ENCODE measurements around the gene RIN2.
A peak's percentile ranks its signal among the peaks of the same experiment; 100 is the strongest.

The RIN2 gene

GRCh38 chr20:19737025-19737424, 21.0 kb upstream of the RIN2 start:
- H3K27me3 ChIP-seq (ENCODE audit: control insufficient read depth in 5 of 5, insufficient read depth in 4 of 5, low read length in 5 of 5): no peaks in the 10 kb centered on the region
- H3K36me3 ChIP-seq (ENCODE audit: control insufficient read depth in 5 of 5, insufficient read depth in 5 of 5, low read length in 5 of 5): no peaks in the 10 kb centered on the region
- no peak overlapping the region for H3K9ac ChIP-seq (ENCODE audit: low read length in 5 of 5)
- H3K27ac ChIP-seq (ENCODE audit: low read depth, low read length): peak overlapping the region; percentile 34
- peaks cover 10 to 17% (median 13%) of the 10 kb centered on the region in 5 donors for H3K4me1 ChIP-seq (ENCODE audit: control insufficient read depth in 5 of 5, insufficient read depth in 5 of 5, low read length in 5 of 5)
- H3K4me3 ChIP-seq (ENCODE audit: low read depth in 1 of 5, low read length in 5 of 5): no peak overlapping the region
- H3K9me3 ChIP-seq (ENCODE audit: control insufficient read depth in 5 of 5, low read length in 5 of 5): no peaks in the 10 kb centered on the region

DNA sequence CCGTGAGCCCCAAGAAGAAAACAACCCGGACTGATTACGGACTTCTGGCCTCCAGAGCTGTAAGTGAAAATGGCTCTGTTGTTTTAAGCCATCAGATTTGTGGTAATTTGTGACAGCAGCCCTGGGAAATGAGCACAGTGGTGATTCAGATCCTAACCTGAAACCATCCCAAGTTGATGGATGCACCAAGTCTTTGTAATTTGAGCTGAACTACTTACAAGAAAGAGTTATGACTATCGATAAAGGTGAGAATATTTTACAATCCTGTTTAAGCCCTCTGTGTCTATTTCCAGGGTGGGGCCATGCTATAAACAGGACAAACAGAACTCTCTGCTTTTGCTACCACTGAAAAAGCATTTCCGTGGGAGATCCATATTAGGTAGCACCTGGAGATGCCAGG, 19.1 kb upstream of the RIN2 start:
- H3K4me1 ChIP-seq (ENCODE audit: control insufficient read depth in 5 of 5, insufficient read depth in 5 of 5, low read length in 5 of 5): peaks cover 10 to 21% (median 16%) of the 10 kb centered on the region in 5 donors
- no peak overlapping the region for H3K27ac ChIP-seq (ENCODE audit: low read depth, low read length)

DNA sequence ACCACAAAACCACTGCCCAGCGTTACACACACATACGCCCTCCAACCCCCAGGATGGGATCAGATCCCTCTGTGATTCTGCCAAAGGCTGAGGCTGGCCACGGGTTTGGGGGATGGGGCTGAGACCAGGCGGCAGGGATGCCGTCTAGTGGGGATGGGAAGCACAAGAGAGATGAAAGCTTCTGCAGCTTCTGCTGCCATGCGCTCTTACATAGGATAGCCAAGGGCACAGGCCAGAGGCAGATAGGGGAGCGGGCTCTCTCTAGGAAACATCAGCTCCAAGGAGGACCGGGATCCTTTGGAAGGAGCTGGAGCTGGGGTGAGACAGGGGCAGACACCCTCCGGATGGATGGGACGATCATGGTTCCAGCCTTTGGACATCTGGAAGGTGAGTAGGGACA, 18.7 kb upstream of the RIN2 start:
- Histone ChIP-seq H3K9ac (ENCODE audit: low read length in 5 of 5) (no peak overlapping the region), H3K27me3 (ENCODE audit: control insufficient read depth in 5 of 5, insufficient read depth in 4 of 5, low read length in 5 of 5) (no peaks in the 10 kb centered on the region), H3K9me3 (ENCODE audit: control insufficient read depth in 5 of 5, low read length in 5 of 5) (no peaks in the 10 kb centered on the region), H3K4me3 (ENCODE audit: low read depth in 1 of 5, low read length in 5 of 5) (no peak overlapping the region), H3K36me3 (ENCODE audit: control insufficient read depth in 5 of 5, insufficient read depth in 5 of 5, low read length in 5 of 5) (no peaks in the 10 kb centered on the region), H3K4me1 (ENCODE audit: control insufficient read depth in 5 of 5, insufficient read depth in 5 of 5, low read length in 5 of 5) (peaks cover 10 to 21% (median 16%) of the 10 kb centered on the region in 5 donors), H3K27ac (ENCODE audit: low read depth, low read length) (no peak overlapping the region)

More for the DNA sequence above, 19.1 kb upstream of the RIN2 start:
- Histone ChIP-seq H3K36me3 (ENCODE audit: control insufficient read depth in 5 of 5, insufficient read depth in 5 of 5, low read length in 5 of 5) (no peaks in the 10 kb centered on the region), H3K27me3 (ENCODE audit: control insufficient read depth in 5 of 5, insufficient read depth in 4 of 5, low read length in 5 of 5) (no peaks in the 10 kb centered on the region), H3K4me3 (ENCODE audit: low read depth in 1 of 5, low read length in 5 of 5) (no peak overlapping the region), H3K9me3 (ENCODE audit: control insufficient read depth in 5 of 5, low read length in 5 of 5) (no peaks in the 10 kb centered on the region), H3K9ac (ENCODE audit: low read length in 5 of 5) (no peak overlapping the region)

GRCh38 chr20:19740512-19740911, 17.5 kb upstream of the RIN2 start:
- Histone ChIP-seq H3K27me3 (ENCODE audit: control insufficient read depth in 5 of 5, insufficient read depth in 4 of 5, low read length in 5 of 5) (no peaks in the 10 kb centered on the region), H3K9me3 (ENCODE audit: control insufficient read depth in 5 of 5, low read length in 5 of 5) (peaks cover 0 to 2% (median 0%) of the 10 kb centered on the region in 5 donors), H3K9ac (ENCODE audit: low read length in 5 of 5) (no peak overlapping the region), H3K4me3 (ENCODE audit: low read depth in 1 of 5, low read length in 5 of 5) (no peak overlapping the region), H3K4me1 (ENCODE audit: control insufficient read depth in 5 of 5, insufficient read depth in 5 of 5, low read length in 5 of 5) (peaks cover 4 to 10% (median 8%) of the 10 kb centered on the region in 5 donors), H3K36me3 (ENCODE audit: control insufficient read depth in 5 of 5, insufficient read depth in 5 of 5, low read length in 5 of 5) (no peaks in the 10 kb centered on the region), H3K27ac (ENCODE audit: low read depth, low read length) (no peak overlapping the region)

- H3K4me1 ChIP-seq (ENCODE audit: control insufficient read depth in 5 of 5, insufficient read depth in 5 of 5, low read length in 5 of 5): peaks cover 0 to 6% (median 4%) of the 10 kb centered on the region in 5 donors
- H3K9me3 ChIP-seq (ENCODE audit: control insufficient read depth in 5 of 5, low read length in 5 of 5): peaks cover 0 to 5% (median 0%) of the 10 kb centered on the region in 5 donors
- no peaks in the 10 kb centered on the region for H3K27me3 ChIP-seq (ENCODE audit: control insufficient read depth in 5 of 5, insufficient read depth in 4 of 5, low read length in 5 of 5)
- H3K4me3 ChIP-seq (ENCODE audit: low read depth in 1 of 5, low read length in 5 of 5): no peak overlapping the region
- no peak overlapping the region for H3K9ac ChIP-seq (ENCODE audit: low read length in 5 of 5)
- H3K27ac ChIP-seq (ENCODE audit: low read depth, low read length): no peak overlapping the region
- no peaks in the 10 kb centered on the region for H3K36me3 ChIP-seq (ENCODE audit: control insufficient read depth in 5 of 5, insufficient read depth in 5 of 5, low read length in 5 of 5)
These were observed 16.1 kb upstream of the RIN2 start for GRCh38 chr20:19741924-19742323.

GRCh38 chr20:19742974-19743639, 15.0 kb upstream of the RIN2 start:
- Histone ChIP-seq H3K27me3 (ENCODE audit: control insufficient read depth in 5 of 5, insufficient read depth in 4 of 5, low read length in 5 of 5) (no peaks in the 10 kb centered on the region), H3K36me3 (ENCODE audit: control insufficient read depth in 5 of 5, insufficient read depth in 5 of 5, low read length in 5 of 5) (no peaks in the 10 kb centered on the region), H3K9ac (ENCODE audit: low read length in 5 of 5) (no peak overlapping the region), H3K9me3 (ENCODE audit: control insufficient read depth in 5 of 5, low read length in 5 of 5) (peaks cover 0 to 5% (median 0%) of the 10 kb centered on the region in 5 donors), H3K4me1 (ENCODE audit: control insufficient read depth in 5 of 5, insufficient read depth in 5 of 5, low read length in 5 of 5) (peaks cover 0 to 6% (median 3%) of the 10 kb centered on the region in 5 donors), H3K27ac (ENCODE audit: low read depth, low read length) (no peak overlapping the region), H3K4me3 (ENCODE audit: low read depth in 1 of 5, low read length in 5 of 5) (no peak overlapping the region)

GRCh38 chr20:19743640-19743995, 14.4 kb upstream of the RIN2 start:
- Histone ChIP-seq H3K4me3 (ENCODE audit: low read depth in 1 of 5, low read length in 5 of 5) (no peak overlapping the region), H3K9me3 (ENCODE audit: control insufficient read depth in 5 of 5, low read length in 5 of 5) (peaks cover 0 to 5% (median 0%) of the 10 kb centered on the region in 5 donors), H3K27me3 (ENCODE audit: control insufficient read depth in 5 of 5, insufficient read depth in 4 of 5, low read length in 5 of 5) (no peaks in the 10 kb centered on the region), H3K27ac (ENCODE audit: low read depth, low read length) (no peak overlapping the region), H3K4me1 (ENCODE audit: control insufficient read depth in 5 of 5, insufficient read depth in 5 of 5, low read length in 5 of 5) (peaks cover 0 to 6% (median 3%) of the 10 kb centered on the region in 5 donors), H3K9ac (ENCODE audit: low read length in 5 of 5) (no peak overlapping the region), H3K36me3 (ENCODE audit: control insufficient read depth in 5 of 5, insufficient read depth in 5 of 5, low read length in 5 of 5) (no peaks in the 10 kb centered on the region)

- Histone ChIP-seq H3K27ac (ENCODE audit: low read depth, low read length) (no peak overlapping the region), H3K4me3 (ENCODE audit: low read depth in 1 of 5, low read length in 5 of 5) (no peak overlapping the region), H3K27me3 (ENCODE audit: control insufficient read depth in 5 of 5, insufficient read depth in 4 of 5, low read length in 5 of 5) (no peaks in the 10 kb centered on the region), H3K36me3 (ENCODE audit: control insufficient read depth in 5 of 5, insufficient read depth in 5 of 5, low read length in 5 of 5) (no peaks in the 10 kb centered on the region), H3K4me1 (ENCODE audit: control insufficient read depth in 5 of 5, insufficient read depth in 5 of 5, low read length in 5 of 5) (peaks cover 0 to 12% (median 7%) of the 10 kb centered on the region in 5 donors), H3K9ac (ENCODE audit: low read length in 5 of 5) (no peak overlapping the region), H3K9me3 (ENCODE audit: control insufficient read depth in 5 of 5, low read length in 5 of 5) (peaks cover 0 to 5% (median 0%) of the 10 kb centered on the region in 5 donors)
These were observed 13.0 kb upstream of the RIN2 start for GRCh38 chr20:19745106-19745505.

GRCh38 chr20:19745584-19745983, 12.5 kb upstream of the RIN2 start:
- Histone ChIP-seq H3K27me3 (ENCODE audit: control insufficient read depth in 5 of 5, insufficient read depth in 4 of 5, low read length in 5 of 5) (no peaks in the 10 kb centered on the region), H3K9ac (ENCODE audit: low read length in 5 of 5) (no peak overlapping the region), H3K9me3 (ENCODE audit: control insufficient read depth in 5 of 5, low read length in 5 of 5) (peaks cover 0 to 5% (median 0%) of the 10 kb centered on the region in 5 donors), H3K4me3 (ENCODE audit: low read depth in 1 of 5, low read length in 5 of 5) (no peak overlapping the region), H3K4me1 (ENCODE audit: control insufficient read depth in 5 of 5, insufficient read depth in 5 of 5, low read length in 5 of 5) (peaks cover 0 to 16% (median 9%) of the 10 kb centered on the region in 5 donors), H3K27ac (ENCODE audit: low read depth, low read length) (no peak overlapping the region), H3K36me3 (ENCODE audit: control insufficient read depth in 5 of 5, insufficient read depth in 5 of 5, low read length in 5 of 5) (no peaks in the 10 kb centered on the region)

GRCh38 chr20:19746396-19746795, 11.7 kb upstream of the RIN2 start:
- no peak overlapping the region for H3K27ac ChIP-seq (ENCODE audit: low read depth, low read length)
- H3K9ac ChIP-seq (ENCODE audit: low read length in 5 of 5): no peak overlapping the region
- peaks cover 0 to 5% (median 0%) of the 10 kb centered on the region in 5 donors for H3K9me3 ChIP-seq (ENCODE audit: control insufficient read depth in 5 of 5, low read length in 5 of 5)
- H3K27me3 ChIP-seq (ENCODE audit: control insufficient read depth in 5 of 5, insufficient read depth in 4 of 5, low read length in 5 of 5): no peaks in the 10 kb centered on the region
- H3K4me1 ChIP-seq (ENCODE audit: control insufficient read depth in 5 of 5, insufficient read depth in 5 of 5, low read length in 5 of 5): peaks cover 0 to 22% (median 15%) of the 10 kb centered on the region in 5 donors
- H3K4me3 ChIP-seq (ENCODE audit: low read depth in 1 of 5, low read length in 5 of 5): no peak overlapping the region
- no peaks in the 10 kb centered on the region for H3K36me3 ChIP-seq (ENCODE audit: control insufficient read depth in 5 of 5, insufficient read depth in 5 of 5, low read length in 5 of 5)

Measured in subcutaneous abdominal adipose tissue (tissue), 5 donors.